ENCODE data around the gene GALR3. TPM values are rescaled to one million over a fixed set of nuclear protein-coding genes. Genes with fewer than 3 reads are reported as not detected.

Gene GALR3
- total and polyA plus RNA-seq, 2 of the 4 experiments (the other 2 are of a cell fraction): not detected

DNA sequence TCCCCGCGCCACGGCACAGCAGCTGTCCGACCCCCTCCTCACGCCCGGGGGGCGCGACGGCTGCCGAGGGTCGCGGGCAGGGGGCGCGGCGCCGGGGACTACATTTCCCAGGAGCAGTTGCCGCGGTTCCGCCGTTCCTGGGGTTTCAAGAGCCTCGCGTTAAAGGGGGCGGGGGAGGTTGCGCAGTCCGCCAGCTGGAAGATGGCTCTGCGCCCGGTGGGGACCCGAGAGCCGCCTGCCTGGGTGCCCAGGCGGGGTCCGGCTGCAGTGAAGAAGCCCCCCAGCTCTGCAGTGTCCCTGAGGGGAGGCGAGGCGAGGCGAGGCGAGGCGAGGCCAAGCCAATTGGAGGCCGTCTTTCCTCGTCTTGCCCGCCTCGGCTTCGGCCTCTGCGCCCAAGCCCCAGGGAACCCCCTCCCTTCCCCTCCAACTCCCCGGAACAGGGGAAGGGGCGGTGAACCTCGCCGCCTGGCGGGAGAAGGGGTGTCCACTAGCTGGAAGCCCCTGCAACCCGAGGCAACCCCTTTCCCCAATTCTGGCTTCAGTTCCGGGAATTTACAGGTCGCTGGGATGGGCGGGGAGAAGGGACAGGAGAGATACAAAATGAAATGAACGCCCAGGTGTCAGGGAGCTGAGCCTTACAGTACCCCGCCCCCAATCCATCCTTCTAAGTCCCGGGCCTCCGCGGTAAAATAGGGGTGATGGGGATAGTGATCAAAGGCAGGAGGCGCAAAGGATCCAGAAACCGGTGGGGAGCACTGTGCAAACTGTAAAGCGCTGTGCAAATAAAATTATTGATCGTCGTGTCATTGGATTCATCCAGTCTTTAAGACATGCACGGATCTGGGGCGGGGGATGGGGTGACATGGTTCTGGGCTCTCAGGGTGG lies 20.6 kb upstream of the GALR3 start:
- Histone ChIP-seq H3K27ac (ENCODE audit: insufficient read depth, low read length) (peak overlapping the region; percentile 45), H4K91ac (ENCODE audit: insufficient read depth, low read depth, low read length) (peak overlapping the region; percentile 33; the same call in 1 of the 2 replicates), H3K9me1 (ENCODE audit: insufficient read depth, low read length) (peaks cover 5% of the 10 kb centered on the region; the same call in 1 of the 2 replicates), H3K56ac (ENCODE audit: extremely low read depth, insufficient read depth, low read length) (no peak overlapping the region), H3K18ac (ENCODE audit: low read depth, low read length) (peak overlapping the region; percentile 18; the same call in 1 of the 2 replicates), H3K14ac (replicated peaks; ENCODE audit: low read depth, low read length) (peak overlapping the region; percentile 55), H2AK9ac (replicated peaks; ENCODE audit: low read depth, low read length, poor library complexity) (peak overlapping the region; percentile 96), H3K4me3 (ENCODE audit: insufficient read depth, low read depth, low read length) (peak overlapping the region; percentile 56), H2BK15ac (ENCODE audit: low read depth, low read length) (no peak overlapping the region), H2BK120ac (ENCODE audit: low read depth, low read length) (peak overlapping the region; percentile 42; the same call in 1 of the 2 replicates), H3K9ac (ENCODE audit: low read depth, low read length) (peak overlapping the region; percentile 73), H2AFZ (replicated peaks; ENCODE audit: low read length, poor library complexity) (peak overlapping the region; percentile 97), H3K27me3 (ENCODE audit: control insufficient read depth, insufficient read depth, low read length) (no peaks in the 10 kb centered on the region), H3K4ac (ENCODE audit: low read depth, low read length) (peak overlapping the region; percentile 71), H2BK20ac (ENCODE audit: low read depth, low read length) (no peak overlapping the region), H2BK5ac (ENCODE audit: low read depth, low read length, poor library complexity, severe bottlenecking) (peak overlapping the region; percentile 18), H3K4me2 (ENCODE audit: low read depth, low read length) (peak overlapping the region; percentile 78), H3K4me1 (ENCODE audit: control insufficient read depth, insufficient read depth, low read length) (peaks cover 12% of the 10 kb centered on the region), H3K36me3 (ENCODE audit: control insufficient read depth, insufficient read depth, low read length) (no peaks in the 10 kb centered on the region), H3K9me3 (ENCODE audit: control insufficient read depth, insufficient read depth, low read length) (no peaks in the 10 kb centered on the region), H4K5ac (ENCODE audit: low read depth, low read length) (peak overlapping the region; percentile 61), H3K79me1 (ENCODE audit: low read depth in 1 of 2, low read length in 2 of 2) (peaks cover 11 to 21% of the 10 kb centered on the region in 2 experiments; a peak in 3 of 4 replicates), H2AK5ac (ENCODE audit: low read depth, low read length) (peak overlapping the region; percentile 68; the same call in 1 of the 2 replicates), H4K8ac (ENCODE audit: low read depth in 2 of 2, low read length in 2 of 2) (peak overlapping the region; percentile 71 to 93; a peak in 3 of 4 replicates), H3K23ac (ENCODE audit: low read depth, low read length) (peak overlapping the region; percentile 45; the same call in 1 of the 2 replicates), H4K20me1 (ENCODE audit: insufficient read depth, low read length) (0 out of 2 replicates have a peak, but pooled peaks cover 8% of the 10 kb centered on the region)
- 1% methylated on average over 19 of the region's 63 CpGs; no CpG with 5 or more reads in 1 of the 2 experiments for WGBS, 2 experiments (ENCODE audit: extremely low coverage in 2 of 2, insufficient read length in 1 of 2)
- peak; percentile 39 for DNase-seq
- intact Hi-C loops (cut with micrococcal nuclease) (no loop called here), in situ Hi-C loops (cut with MboI; ENCODE audit: low sequenced_read_pairs) (no loop called here), dilution Hi-C loops (cut with HindIII; ENCODE audit: low sequenced_read_pairs, unreplicated experiment) (no loop called here)
- no peak; the same call in 1 of the 2 replicates for TF ChIP-seq MAZ (IDR thresholded peaks at IDR 0.05; ENCODE audit: borderline replicate concordance, low read depth, low read length)
- TF ChIP-seq CEBPB (IDR thresholded peaks at IDR 0.05; ENCODE audit: low read depth, low read length): peak; percentile 78
- ATAC-seq (ENCODE audit: low read depth): peak; percentile 50
- ChIA-PET CTCF (no interaction called here), POLR2A (ENCODE audit: unreplicated experiment) (no interaction called here)
- no TSS peak for BruUV-seq (replicated peaks)

All from IMR-90 (cell line).